Liver (tissue), 9 donors: Measurements from ENCODE around the gene MKI67. TPM values are rescaled to one million over a fixed set of nuclear protein-coding genes. Genes with fewer than 3 reads are reported as not detected.

Source experiments
- DNase-seq: peaks from one replicate; pipeline ENCODE4 v3.0.0-alpha.2; 2017; ENCODE audit warnings: low spot score
- H3K27ac ChIP-seq, 2 donors: one replicate each; pipeline ENCODE4 v1.7.0; 2013; ENCODE audit warnings: inconsistent platforms in 2 of 2, low read length in 2 of 2, control low read depth in 1 of 2, low read depth in 1 of 2, mild to moderate bottlenecking in 1 of 2
- H3K27me3 ChIP-seq, 4 donors: one replicate each; pipeline versions ENCODE4 v1.6.1 to v1.7.0; 2013; ENCODE audit warnings: low read length in 3 of 4, inconsistent platforms in 1 of 4, mild to moderate bottlenecking in 1 of 4, moderate library complexity in 1 of 4; ENCODE audit not compliant: control insufficient read depth in 4 of 4, insufficient read depth in 4 of 4
- H3K36me3 ChIP-seq, 4 donors: one replicate each; pipeline versions ENCODE4 v1.6.1 to v1.7.0; 2013; ENCODE audit warnings: low read length in 3 of 4, mild to moderate bottlenecking in 3 of 4, low read depth in 1 of 4, moderate library complexity in 1 of 4; ENCODE audit not compliant: control insufficient read depth in 4 of 4, insufficient read depth in 3 of 4
- H3K4me1 ChIP-seq, 4 donors: one replicate each; pipeline versions ENCODE4 v1.6.1 to v1.7.0; 2013; ENCODE audit warnings: low read length in 3 of 4, mild to moderate bottlenecking in 3 of 4, moderate library complexity in 1 of 4; ENCODE audit not compliant: control insufficient read depth in 4 of 4, insufficient read depth in 4 of 4
- H3K4me3 ChIP-seq, 3 donors: one replicate each; pipeline versions ENCODE4 v1.6.1 to v1.7.0; 2013; ENCODE audit warnings: low read length in 3 of 3, control low read depth in 1 of 3, low read depth in 1 of 3, mild to moderate bottlenecking in 1 of 3
- H3K9ac ChIP-seq, 2 donors: one replicate each; pipeline ENCODE4 v1.7.0; 2013; ENCODE audit warnings: low read length in 2 of 2, mild to moderate bottlenecking in 2 of 2, moderate library complexity in 2 of 2, control low read depth in 1 of 2, low read depth in 1 of 2
- H3K9me3 ChIP-seq, 4 donors: one replicate each; pipeline versions ENCODE4 v1.6.1 to v1.7.0; 2013; ENCODE audit warnings: low read length in 3 of 4; ENCODE audit not compliant: control insufficient read depth in 4 of 4
- FOXA1 ChIP-seq: IDR thresholded peaks from 2 replicates; pipeline ENCODE4 v1.6.1; 2016; ENCODE audit warnings: antibody characterized with exemption
- FOXA2 ChIP-seq: IDR thresholded peaks from 2 replicates; pipeline ENCODE4 v1.6.1; 2016; ENCODE audit warnings: antibody characterized with exemption
- GABPA ChIP-seq, 2 donors: IDR thresholded peaks in 1 of 2; conservative IDR thresholded peaks in 1 of 2; 2 replicates each; pipeline ENCODE4 v1.6.1; 2016; ENCODE audit warnings: antibody characterized with exemption in 2 of 2, mild to moderate bottlenecking in 1 of 2, moderate library complexity in 1 of 2
- RXRA ChIP-seq, 2 donors: IDR thresholded peaks; 2 replicates each; pipeline ENCODE4 v1.6.1; 2017 to 2018; ENCODE audit warnings: antibody characterized with exemption in 2 of 2, mild to moderate bottlenecking in 1 of 2
- SP1 ChIP-seq: IDR thresholded peaks from 2 replicates; pipeline ENCODE4 v1.6.1; 2018; ENCODE audit warnings: antibody characterized with exemption, mild to moderate bottlenecking
- WGBS: extraction: QIAGEN DNeasy Blood & Tissue Kit; methylation state at CpG from one replicate; pipeline ENCODE4 v1.1.7; 2013; 5-methylcytosine and 5-hydroxymethylcytosine counted together
- polyA plus RNA-seq, 2 donors: library from polyadenylated mRNA; stranded (reverse) in 1 of 2; unstranded in 1 of 2; fragments of 200-250 nt in 1 of 2; fragments of >200 nt in 1 of 2; fragmentation: Nextera tagmentation in 1 of 2; extraction: Ambion mirVana in 1 of 2; gene quantifications; one replicate each; pipeline versions ENCODE4 v1.2.1 to v1.2.3, GENCODE V29; 2013 to 2015
- total RNA-seq, 2 donors: library from RNA; depleted of rRNA; stranded (reverse); fragments of >200 nt; gene quantifications; one replicate each; pipeline ENCODE4 v1.2.3, GENCODE V29; 2014
- TF ChIP-seq, protein P1 (sequence below): fragments of 150-350 bp; IDR thresholded peaks from 2 replicates; pipeline ENCODE4 v1.5.1; 2017; ENCODE audit warnings: improper control_type of control experiment, low read depth, low read length; ENCODE audit not compliant: missing input control
- TF ChIP-seq, protein P2 (sequence below): IDR thresholded peaks from 2 replicates; pipeline ENCODE4 v1.6.1; 2016; ENCODE audit warnings: antibody characterized with exemption
- TF ChIP-seq, protein P3 (sequence below): IDR thresholded peaks from 2 replicates; pipeline ENCODE4 v1.6.1; 2016; ENCODE audit warnings: antibody characterized with exemption
- TF ChIP-seq, protein P4 (sequence below): IDR thresholded peaks from 2 replicates; pipeline ENCODE4 v1.6.1; 2016; ENCODE audit warnings: antibody characterized with exemption
- donor health status: healthy.
- donor health status: healthy.
- donor health status: healthy.
- donor health status: healthy.
- donor health status: healthy.

MKI67 gene
- total and polyA plus RNA-seq, 4 donors: 0.25 to 54.5 (median 1.1) TPM

DNA sequence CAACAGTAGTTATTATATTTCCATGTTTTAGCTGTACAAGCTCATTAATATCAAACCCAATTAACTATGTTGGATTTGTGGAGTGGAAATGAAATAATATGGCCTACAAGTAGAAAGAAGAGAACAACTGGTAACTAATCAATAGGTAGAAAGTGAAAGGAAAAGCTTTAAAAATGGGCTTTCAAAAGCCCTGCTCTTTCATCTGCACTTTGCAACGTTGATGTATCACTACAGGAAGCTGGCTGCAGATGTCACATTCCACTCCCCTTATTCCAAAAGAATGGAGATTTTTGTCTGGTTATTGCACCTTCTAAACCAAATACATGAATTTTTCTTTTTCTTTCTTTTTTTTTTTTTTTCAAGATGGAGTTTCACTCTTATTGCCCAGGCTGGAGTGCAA is 11.7 kb upstream of the MKI67 start:
- H3K9ac ChIP-seq: no peak overlapping the region
- H3K4me1 ChIP-seq: peaks cover 0 to 5% (median 0%) of the 10 kb centered on the region in 4 donors
- H3K27me3 ChIP-seq: peaks cover 0 to 6% (median 5%) of the 10 kb centered on the region in 4 donors
- TF ChIP-seq SP1 (no peak), FOXA2 (no peak)
- TF ChIP-seq, protein P1, sequence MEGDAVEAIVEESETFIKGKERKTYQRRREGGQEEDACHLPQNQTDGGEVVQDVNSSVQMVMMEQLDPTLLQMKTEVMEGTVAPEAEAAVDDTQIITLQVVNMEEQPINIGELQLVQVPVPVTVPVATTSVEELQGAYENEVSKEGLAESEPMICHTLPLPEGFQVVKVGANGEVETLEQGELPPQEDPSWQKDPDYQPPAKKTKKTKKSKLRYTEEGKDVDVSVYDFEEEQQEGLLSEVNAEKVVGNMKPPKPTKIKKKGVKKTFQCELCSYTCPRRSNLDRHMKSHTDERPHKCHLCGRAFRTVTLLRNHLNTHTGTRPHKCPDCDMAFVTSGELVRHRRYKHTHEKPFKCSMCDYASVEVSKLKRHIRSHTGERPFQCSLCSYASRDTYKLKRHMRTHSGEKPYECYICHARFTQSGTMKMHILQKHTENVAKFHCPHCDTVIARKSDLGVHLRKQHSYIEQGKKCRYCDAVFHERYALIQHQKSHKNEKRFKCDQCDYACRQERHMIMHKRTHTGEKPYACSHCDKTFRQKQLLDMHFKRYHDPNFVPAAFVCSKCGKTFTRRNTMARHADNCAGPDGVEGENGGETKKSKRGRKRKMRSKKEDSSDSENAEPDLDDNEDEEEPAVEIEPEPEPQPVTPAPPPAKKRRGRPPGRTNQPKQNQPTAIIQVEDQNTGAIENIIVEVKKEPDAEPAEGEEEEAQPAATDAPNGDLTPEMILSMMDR: no peak
- TF ChIP-seq, protein P2, sequence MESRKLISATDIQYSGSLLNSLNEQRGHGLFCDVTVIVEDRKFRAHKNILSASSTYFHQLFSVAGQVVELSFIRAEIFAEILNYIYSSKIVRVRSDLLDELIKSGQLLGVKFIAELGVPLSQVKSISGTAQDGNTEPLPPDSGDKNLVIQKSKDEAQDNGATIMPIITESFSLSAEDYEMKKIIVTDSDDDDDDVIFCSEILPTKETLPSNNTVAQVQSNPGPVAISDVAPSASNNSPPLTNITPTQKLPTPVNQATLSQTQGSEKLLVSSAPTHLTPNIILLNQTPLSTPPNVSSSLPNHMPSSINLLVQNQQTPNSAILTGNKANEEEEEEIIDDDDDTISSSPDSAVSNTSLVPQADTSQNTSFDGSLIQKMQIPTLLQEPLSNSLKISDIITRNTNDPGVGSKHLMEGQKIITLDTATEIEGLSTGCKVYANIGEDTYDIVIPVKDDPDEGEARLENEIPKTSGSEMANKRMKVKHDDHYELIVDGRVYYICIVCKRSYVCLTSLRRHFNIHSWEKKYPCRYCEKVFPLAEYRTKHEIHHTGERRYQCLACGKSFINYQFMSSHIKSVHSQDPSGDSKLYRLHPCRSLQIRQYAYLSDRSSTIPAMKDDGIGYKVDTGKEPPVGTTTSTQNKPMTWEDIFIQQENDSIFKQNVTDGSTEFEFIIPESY: no peak
- H3K4me3 ChIP-seq: no peak overlapping the region
- H3K36me3 ChIP-seq: no peaks in the 10 kb centered on the region
- no peaks in the 10 kb centered on the region for H3K9me3 ChIP-seq
- no peak overlapping the region for H3K27ac ChIP-seq
- WGBS: 3% methylated on average over 1 of the region's 1 CpG
- DNase-seq: no peak

DNA sequence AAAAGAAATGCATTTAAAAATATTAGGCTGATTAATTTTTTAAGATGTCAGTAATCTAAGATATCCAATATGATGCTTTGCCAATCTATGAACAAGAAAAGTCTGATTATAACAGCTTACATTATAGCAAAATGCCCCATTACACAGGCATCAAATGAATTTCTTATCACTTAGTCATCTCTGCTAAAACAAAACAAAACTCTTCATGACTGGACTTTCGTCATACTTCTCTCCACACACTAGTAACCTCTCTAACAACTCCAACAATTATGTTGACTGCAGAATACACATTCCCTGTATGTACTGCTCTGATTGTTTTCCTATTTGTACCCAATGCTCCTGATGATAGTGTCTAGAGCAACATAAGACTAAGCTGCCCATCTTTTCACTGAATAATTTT is 3.8 kb upstream of the MKI67 start:
- Histone ChIP-seq H3K27ac (no peak overlapping the region), H3K36me3 (no peaks in the 10 kb centered on the region), H3K27me3 (peaks cover 2 to 7% (median 4%) of the 10 kb centered on the region in 4 donors), H3K4me1 (peaks cover 6 to 13% (median 10%) of the 10 kb centered on the region in 4 donors), H3K9me3 (no peaks in the 10 kb centered on the region), H3K4me3 (no peak overlapping the region), H3K9ac (no peak overlapping the region)
- no peak for DNase-seq
- TF ChIP-seq, protein P3, sequence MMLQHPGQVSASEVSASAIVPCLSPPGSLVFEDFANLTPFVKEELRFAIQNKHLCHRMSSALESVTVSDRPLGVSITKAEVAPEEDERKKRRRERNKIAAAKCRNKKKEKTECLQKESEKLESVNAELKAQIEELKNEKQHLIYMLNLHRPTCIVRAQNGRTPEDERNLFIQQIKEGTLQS: no peak
- TF ChIP-seq, protein P4, sequence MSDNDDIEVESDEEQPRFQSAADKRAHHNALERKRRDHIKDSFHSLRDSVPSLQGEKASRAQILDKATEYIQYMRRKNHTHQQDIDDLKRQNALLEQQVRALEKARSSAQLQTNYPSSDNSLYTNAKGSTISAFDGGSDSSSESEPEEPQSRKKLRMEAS: no peak
- TF ChIP-seq RXRA (IDR thresholded peaks at IDR 0.05): no peak
- TF ChIP-seq GABPA (IDR thresholded peaks at IDR 0.05 in 1 of 2, conservative IDR thresholded peaks at IDR 0.05 in 1 of 2): no peak
- TF ChIP-seq, protein P2: no peak
- WGBS: 88% methylated on average over 1 of the region's 1 CpG

DNA sequence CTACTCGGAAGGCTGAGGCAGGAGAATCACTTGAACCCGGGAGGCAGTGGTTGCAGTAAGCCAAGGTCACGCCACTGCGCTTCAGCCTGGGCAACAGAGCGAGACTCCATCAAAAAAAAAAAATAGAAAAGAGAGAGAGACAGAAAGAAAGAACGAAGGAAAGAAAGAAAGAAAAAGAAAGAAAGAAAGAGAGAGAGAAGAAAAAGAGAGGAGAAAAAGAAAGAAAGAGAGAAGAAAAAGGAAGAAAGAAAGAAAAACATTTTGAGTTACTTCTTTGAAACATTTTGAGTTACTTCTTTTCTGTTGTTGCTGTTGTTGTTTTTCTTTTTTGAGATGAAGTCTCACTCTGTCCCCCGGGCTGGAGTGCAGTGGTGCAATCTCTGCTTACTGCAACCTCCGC is 2.4 kb upstream of the MKI67 start:
- no peak overlapping the region for H3K9ac ChIP-seq
- no peak overlapping the region for H3K4me3 ChIP-seq
- no peaks in the 10 kb centered on the region for H3K9me3 ChIP-seq
- 79% methylated on average over 8 of the region's 8 CpGs for WGBS
- H3K27ac ChIP-seq: no peak overlapping the region
- H3K4me1 ChIP-seq: peaks cover 6 to 13% (median 10%) of the 10 kb centered on the region in 4 donors
- H3K27me3 ChIP-seq: peaks cover 2 to 4% (median 3%) of the 10 kb centered on the region in 4 donors
- TF ChIP-seq RXRA (IDR thresholded peaks at IDR 0.05): no peak
- TF ChIP-seq FOXA1: no peak
- no peak for DNase-seq
- H3K36me3 ChIP-seq: no peaks in the 10 kb centered on the region
